ENCODE data around the gene GDF15. TPM values are rescaled to one million over a fixed set of nuclear protein-coding genes. Genes with fewer than 3 reads are reported as not detected.
A peak's percentile ranks its signal among the peaks of the same experiment; 100 is the strongest.

Gene GDF15
- polyA plus RNA-seq, 6 donors from 2014 or later, result not detected

DNA sequence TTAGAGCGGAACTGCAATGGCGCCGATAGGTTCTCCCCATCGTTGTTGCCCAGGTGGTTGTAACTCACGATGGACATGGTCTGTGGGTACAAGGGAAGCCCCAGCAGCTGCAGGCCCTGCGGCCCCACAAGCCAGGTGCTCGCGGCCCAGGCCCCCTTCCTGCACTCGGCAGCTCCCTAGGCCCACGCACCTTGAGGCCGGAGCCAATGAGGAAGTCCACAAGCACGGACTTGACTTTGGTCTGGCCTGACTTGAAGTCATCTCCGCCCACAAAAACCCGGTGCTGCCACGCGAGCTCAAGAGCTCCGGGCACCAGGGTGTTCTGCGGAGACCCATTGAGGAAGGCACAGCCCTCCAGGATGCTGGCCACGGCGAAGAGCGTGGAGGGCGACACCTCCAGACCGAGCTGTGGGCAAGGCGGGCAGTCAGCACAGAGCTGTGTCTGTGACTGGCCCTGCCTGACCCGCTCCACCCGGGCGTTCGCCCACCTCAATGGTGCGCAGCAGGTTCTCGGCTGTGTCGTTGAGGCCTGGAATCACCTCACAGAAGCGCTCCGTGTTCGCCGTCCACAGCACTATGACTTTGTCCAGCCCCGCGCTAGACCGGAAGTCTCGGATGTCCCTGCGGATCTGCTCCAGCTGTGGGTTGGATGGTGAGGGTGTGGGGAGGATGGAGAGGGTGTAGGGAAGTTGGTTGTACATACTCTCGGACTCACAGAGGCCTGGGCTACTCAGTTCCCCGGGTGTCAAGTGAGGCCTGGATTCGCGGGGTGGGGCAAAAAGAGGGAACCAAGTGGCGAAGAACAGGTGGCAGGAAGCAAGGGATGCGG, 50.1 kb downstream of the GDF15 start:
- no peak for DNase-seq
- ATAC-seq (ENCODE audit: low read depth in 2 of 2), result no peak
- Mint-ChIP-seq H3K9me3 (no peaks in the 10 kb centered on the region), H3K4me3 (peak overlapping the region; percentile 79 to 92 (median 84)), H3K27me3 (no peaks in the 10 kb centered on the region), H3K27ac (peak overlapping the region in 1 of 6 donors; percentile 49), H3K36me3 (no peaks in the 10 kb centered on the region), H3K4me1 (peaks cover 18 to 29% (median 27%) of the 10 kb centered on the region in 3 donors)

DNA sequence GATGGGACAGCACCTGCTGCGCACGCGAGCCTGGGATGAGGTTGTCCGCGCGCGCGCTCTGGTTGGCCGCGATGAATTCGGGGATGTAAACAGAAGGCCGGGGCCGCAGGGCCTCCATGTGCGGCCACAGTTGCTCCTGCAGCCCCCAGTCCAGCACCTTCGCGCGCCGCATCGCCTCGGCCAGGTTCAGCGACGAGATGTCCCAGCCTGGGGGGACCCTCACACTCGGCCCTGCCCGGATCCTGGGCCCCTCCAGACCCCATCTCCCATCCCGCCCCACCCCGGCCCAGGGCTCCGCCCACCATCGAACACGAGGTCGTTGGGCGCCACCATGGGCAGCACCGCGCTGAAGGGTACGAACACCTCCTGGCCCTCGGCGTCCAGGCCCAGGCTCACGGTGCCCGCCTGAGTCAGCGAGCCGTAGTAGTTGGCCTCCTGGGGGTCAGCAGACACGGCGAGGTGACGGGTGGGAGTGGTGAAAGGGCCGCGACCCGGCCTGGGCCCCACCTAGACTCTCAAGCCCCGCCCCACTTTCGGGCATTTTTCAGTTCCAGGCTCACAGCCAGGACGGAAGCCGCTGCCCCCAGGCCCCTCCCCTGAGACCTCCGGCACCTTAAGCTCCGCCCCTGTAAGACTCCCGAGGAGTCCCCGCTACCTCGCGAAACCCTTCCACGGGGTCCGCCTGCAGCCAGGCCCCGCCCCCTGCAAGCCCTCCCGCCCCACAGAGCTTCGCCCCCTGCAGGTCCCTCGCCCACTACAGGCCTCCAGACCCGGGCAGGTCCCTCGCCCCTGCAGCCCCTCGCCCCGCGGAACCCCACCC, 50.9 kb downstream of the GDF15 start:
- DNase-seq, result peak; percentile 72
- peak; percentile 48 to 50 for ATAC-seq (ENCODE audit: low read depth in 2 of 2)
- Mint-ChIP-seq H3K27me3 (no peaks in the 10 kb centered on the region), H3K4me3 (peak overlapping the region; percentile 79 to 93 (median 86)), H3K9me3 (no peaks in the 10 kb centered on the region), H3K36me3 (no peaks in the 10 kb centered on the region), H3K4me1 (peaks cover 19 to 31% (median 27%) of the 10 kb centered on the region in 3 donors), H3K27ac (peak overlapping the region in 1 of 6 donors; percentile 65)

DNA sequence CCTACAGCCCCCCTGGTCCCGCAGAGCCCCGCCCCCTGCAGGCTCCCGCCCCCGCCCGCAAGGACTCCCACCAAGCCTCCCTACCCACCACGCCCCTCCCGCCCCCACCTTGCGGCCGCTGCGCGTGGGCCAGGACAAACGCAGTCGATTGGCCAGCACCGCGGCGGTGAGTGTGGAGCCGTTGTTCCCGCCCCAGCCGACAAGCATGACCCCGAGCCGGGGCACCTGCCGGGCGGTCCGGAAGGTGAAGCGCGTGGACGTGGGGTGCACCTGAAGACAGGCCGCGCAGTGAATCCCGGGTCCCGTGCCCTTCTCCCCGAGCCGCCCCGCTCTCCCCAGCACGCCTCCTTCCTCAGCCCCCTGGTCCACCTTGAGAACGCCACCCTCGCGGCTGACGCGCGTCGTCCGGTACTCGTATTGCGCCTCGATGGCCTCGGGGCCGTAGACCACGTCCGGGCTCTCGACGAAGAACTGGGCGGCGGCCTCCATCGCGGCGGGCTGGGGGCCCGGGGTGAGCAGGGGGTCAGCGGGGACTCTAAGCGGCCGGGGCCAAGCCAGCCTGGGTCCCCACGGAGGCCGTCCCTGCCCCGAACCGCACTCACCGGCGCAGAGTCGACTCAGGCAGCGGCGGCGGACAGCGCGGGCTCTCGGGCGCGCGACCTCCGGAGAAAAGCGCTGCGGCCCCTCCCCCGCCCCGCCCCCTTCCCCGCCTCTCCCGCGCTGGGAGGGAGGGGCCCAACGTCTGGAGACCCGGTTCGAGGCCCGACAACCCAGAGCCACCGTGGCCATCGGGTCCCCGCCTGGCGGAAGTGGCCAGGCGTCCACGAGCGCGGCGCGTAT, 51.8 kb downstream of the GDF15 start, which contains the start of gene ISYNA1:
Gene ISYNA1 (minus strand): TSS at position 643 of the 840 bp plus-strand sequence. CDS start 154 bp downstream, at position 489.
- peaks cover 25 to 39% (median 33%) of the 10 kb centered on the region in 3 donors for H3K4me1 Mint-ChIP-seq

DNA sequence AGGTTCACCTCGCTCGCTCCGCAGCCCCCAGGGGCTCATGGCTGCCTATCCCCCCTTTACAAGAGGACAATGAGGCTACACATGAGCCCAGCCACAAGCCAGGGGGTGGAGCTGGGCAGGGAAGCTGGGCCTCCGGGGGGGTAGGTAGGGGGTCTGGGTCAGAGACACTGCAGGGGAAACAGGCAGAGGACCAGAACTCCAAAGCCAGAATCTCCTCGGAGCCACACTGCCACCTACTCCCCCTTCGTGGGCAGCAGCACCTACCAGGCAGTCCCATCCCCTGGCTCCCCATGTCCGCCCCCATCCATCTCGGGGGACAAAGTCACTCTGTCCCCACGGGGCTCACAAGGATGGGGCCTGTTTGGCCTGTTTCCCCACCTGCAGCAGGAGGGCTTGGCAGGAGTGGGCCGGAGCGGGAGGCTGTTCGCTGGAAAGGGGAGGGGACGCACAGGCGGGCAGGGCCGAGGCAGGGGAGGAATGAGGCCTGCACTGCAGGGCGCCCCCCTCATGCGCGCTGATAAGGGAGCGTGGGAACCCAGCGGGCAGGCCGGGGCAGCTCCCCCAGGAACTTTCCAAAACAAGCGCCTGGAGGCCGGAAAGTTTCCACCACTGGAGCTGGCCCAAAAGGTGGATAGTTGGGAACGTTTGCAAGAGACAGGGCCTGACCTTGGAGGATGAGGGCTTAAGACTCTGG, 52.5 kb downstream of the GDF15 start:
- H3K9me3 Mint-ChIP-seq, result peaks cover 0 to 5% (median 0%) of the 10 kb centered on the region in 7 donors

More for the DNA sequence above, 51.8 kb downstream of the GDF15 start, which contains the start of gene ISYNA1:
- DNase-seq (no peak), ATAC-seq (ENCODE audit: low read depth in 2 of 2) (peak; percentile 15)
- Mint-ChIP-seq H3K27ac (peak within 1 kb of the TSS in 2 of 6 donors; percentile 56 to 65), H3K36me3 (peaks cover 0 to 7% of the 10 kb centered on the region in 2 donors), H3K4me3 (peak within 1 kb of the TSS; percentile 79 to 93 (median 85)), H3K27me3 (no peaks in the 10 kb centered on the region), H3K9me3 (peaks cover 0 to 5% (median 0%) of the 10 kb centered on the region in 7 donors)

More for the DNA sequence above, 52.5 kb downstream of the GDF15 start:
- Mint-ChIP-seq H3K27me3 (no peaks in the 10 kb centered on the region), H3K4me1 (peaks cover 28 to 41% (median 31%) of the 10 kb centered on the region in 3 donors), H3K27ac (peak overlapping the region in 1 of 6 donors; percentile 56), H3K4me3 (peak overlapping the region in 5 of 8 donors; percentile 54 to 82 (median 71)), H3K36me3 (peaks cover 0 to 8% of the 10 kb centered on the region in 2 donors)
- DNase-seq, result no peak
- ATAC-seq (ENCODE audit: low read depth in 2 of 2), result no peak

Other genes with a start within 250 kb of the GDF15 start
- 1 to 10 TPM; 1.2 to 5.7 (median 2.3) TPM for gene PIK3R2, start 233.0 kb upstream of the GDF15 start, polyA plus RNA-seq (ENCODE audit: low read depth in 6 of 6)
- 100 to 1,000 TPM; 107 to 293 (median 206) TPM for gene IFI30, start 212.3 kb upstream of the GDF15 start, polyA plus RNA-seq (ENCODE audit: low read depth in 6 of 6)
- gene MPV17L2, start 192.9 kb upstream of the GDF15 start, polyA plus RNA-seq (ENCODE audit: low read depth in 6 of 6), result 10 to 100 TPM in 3 of 6 donors, 1 to 10 TPM in 3; 1.8 to 12.0 (median 10.2) TPM
- 1 to 10 TPM in 3 of 6 donors, under 1 TPM in 3; 0.21 to 2.8 (median 0.80) TPM for gene RAB3A, start 182.1 kb upstream of the GDF15 start, polyA plus RNA-seq (ENCODE audit: low read depth in 6 of 6)
- gene PDE4C, start 159.7 kb upstream of the GDF15 start, polyA plus RNA-seq (ENCODE audit: low read depth in 6 of 6), result not detected
- 1 to 10 TPM in 3 of 6 donors, under 1 TPM in 2, not detected in 1; 0.69 to 1.9 (median 1.1) TPM for gene IQCN, start 111.7 kb upstream of the GDF15 start, polyA plus RNA-seq (ENCODE audit: low read depth in 6 of 6)
- gene JUND, start 104.5 kb upstream of the GDF15 start, polyA plus RNA-seq (ENCODE audit: low read depth in 6 of 6), result 100 to 1,000 TPM in 4 of 6 donors, 10 to 100 TPM in 2; 46.5 to 325 (median 154) TPM
- gene LSM4, start 63.1 kb upstream of the GDF15 start, polyA plus RNA-seq (ENCODE audit: low read depth in 6 of 6), result 100 to 1,000 TPM; 111 to 157 (median 123) TPM
- gene PGPEP1, start 45.6 kb upstream of the GDF15 start, polyA plus RNA-seq (ENCODE audit: low read depth in 6 of 6), result 10 to 100 TPM in 2 of 6 donors, 1 to 10 TPM in 4; 4.0 to 11.8 (median 8.0) TPM
- gene LRRC25, start 11.5 kb downstream of the GDF15 start, polyA plus RNA-seq (ENCODE audit: low read depth in 6 of 6), result 10 to 100 TPM in 4 of 6 donors, 1 to 10 TPM in 1, under 1 TPM in 1; 0.17 to 30.8 (median 17.9) TPM
- 10 to 100 TPM; 54.7 to 78.0 (median 61.8) TPM for gene SSBP4, start 33.2 kb downstream of the GDF15 start, polyA plus RNA-seq (ENCODE audit: low read depth in 6 of 6)
- 10 to 100 TPM in 2 of 6 donors, 1 to 10 TPM in 4; 6.3 to 12.2 (median 8.6) TPM for gene ISYNA1, start 52.0 kb downstream of the GDF15 start, polyA plus RNA-seq (ENCODE audit: low read depth in 6 of 6)
- gene ELL, start 135.9 kb downstream of the GDF15 start, polyA plus RNA-seq (ENCODE audit: low read depth in 6 of 6), result 10 to 100 TPM in 5 of 6 donors, 1 to 10 TPM in 1; 7.0 to 19.3 (median 14.6) TPM
- 100 to 1,000 TPM in 1 of 6 donors, 10 to 100 TPM in 5; 69.8 to 100 (median 71.6) TPM for gene FKBP8, start 157.4 kb downstream of the GDF15 start, polyA plus RNA-seq (ENCODE audit: low read depth in 6 of 6)
- gene KXD1, start 171.7 kb downstream of the GDF15 start, polyA plus RNA-seq (ENCODE audit: low read depth in 6 of 6), result 100 to 1,000 TPM in 1 of 6 donors, 10 to 100 TPM in 5; 75.3 to 108 (median 84.5) TPM
- 1,000 to 10,000 TPM; 1,188 to 1,782 (median 1,685) TPM for gene UBA52, start 185.7 kb downstream of the GDF15 start, polyA plus RNA-seq (ENCODE audit: low read depth in 6 of 6)
- 100 to 1,000 TPM in 2 of 6 donors, 10 to 100 TPM in 4; 76.0 to 107 (median 91.9) TPM for gene REX1BD, start 202.6 kb downstream of the GDF15 start, polyA plus RNA-seq (ENCODE audit: low read depth in 6 of 6)
- 1 to 10 TPM in 2 of 6 donors, under 1 TPM in 2, not detected in 2; 0.44 to 7.0 (median 0.97) TPM for gene CRLF1, start 220.6 kb downstream of the GDF15 start, polyA plus RNA-seq (ENCODE audit: low read depth in 6 of 6)
- not detected for gene TMEM59L, start 226.7 kb downstream of the GDF15 start, polyA plus RNA-seq (ENCODE audit: low read depth in 6 of 6)

All from naive B cell (primary cell).